Neural progenitor cell (in vitro differentiated cells): Measurements from ENCODE around the gene ALKAL2. TPM values are rescaled to one million over a fixed set of nuclear protein-coding genes. Genes with fewer than 3 reads are reported as not detected.
A peak's percentile ranks its signal among the peaks of the same experiment; 100 is the strongest.

Source experiments
- DNase-seq: peaks from one replicate; pipeline ENCODE4 v3.0.0-alpha.2; 2016; ENCODE audit warnings: low spot score
- H2AFZ ChIP-seq: fragments of 200-600 bp; sonication (generic); replicated peaks from 2 replicates; pipeline ENCODE4 v1.6.1; 2016; ENCODE audit warnings: antibody characterized with exemption
- H3F3A ChIP-seq: fragments of 200-600 bp; sonication (generic); 2 replicates; pipeline ENCODE4 v1.6.1; 2016; ENCODE audit warnings: antibody characterized with exemption, low read depth
- H3K27ac ChIP-seq: fragments of 200-600 bp; sonication (generic); 2 replicates; pipeline ENCODE4 v1.5.1; 2016; ENCODE audit warnings: mild to moderate bottlenecking
- H3K27me3 ChIP-seq: fragments of 200-600 bp; sonication (generic); 2 replicates; pipeline ENCODE4 v1.6.1; 2016; ENCODE audit warnings: mild to moderate bottlenecking, moderate library complexity
- H3K36me3 ChIP-seq: fragments of 200-600 bp; sonication (generic); 2 replicates; pipeline ENCODE4 v1.5.1; 2016
- H3K4me1 ChIP-seq: fragments of 200-600 bp; sonication (generic); 2 replicates; pipeline ENCODE4 v1.6.1; 2016; ENCODE audit warnings: mixed run types
- H3K4me2 ChIP-seq: fragments of 200-600 bp; sonication (generic); 2 replicates; pipeline ENCODE4 v1.6.1; 2016
- H3K4me3 ChIP-seq: fragments of 200-600 bp; sonication (generic); 2 replicates; pipeline ENCODE4 v1.5.1; 2016
- H3K79me2 ChIP-seq: fragments of 200-600 bp; sonication (generic); 2 replicates; pipeline ENCODE4 v1.6.1; 2016; ENCODE audit warnings: low read depth
- H3K9ac ChIP-seq: fragments of 200-600 bp; sonication (generic); 2 replicates; pipeline ENCODE4 v1.6.1; 2016
- H3K9me3 ChIP-seq: fragments of 200-600 bp; sonication (generic); 2 replicates; pipeline ENCODE4 v1.5.1; 2016; ENCODE audit warnings: low read depth
- H4K20me1 ChIP-seq: fragments of 200-600 bp; sonication (generic); 2 replicates; pipeline ENCODE4 v1.6.1; 2016; ENCODE audit warnings: low read depth
- H3K27ac Mint-ChIP-seq: 3 replicates; pipeline ENCODE4 v1.8.0; 2021; ENCODE audit warnings: mixed read lengths
- H3K27me3 Mint-ChIP-seq: 2 replicates; pipeline ENCODE4 v1.8.0; 2022; ENCODE audit warnings: low read depth, mild to moderate bottlenecking, inconsistent platforms, moderate library complexity, mixed read lengths; ENCODE audit not compliant: insufficient read depth
- H3K36me3 Mint-ChIP-seq: 3 replicates; pipeline ENCODE4 v1.8.0; 2021; ENCODE audit warnings: mixed read lengths
- H3K4me1 Mint-ChIP-seq: 3 replicates; pipeline ENCODE4 v1.8.0; 2021; ENCODE audit warnings: mixed read lengths
- H3K4me3 Mint-ChIP-seq: 3 replicates; pipeline ENCODE4 v1.8.0; 2021; ENCODE audit warnings: mild to moderate bottlenecking, moderate library complexity, mixed read lengths
- H3K9me3 Mint-ChIP-seq: 3 replicates; pipeline ENCODE4 v1.8.0; 2020; ENCODE audit warnings: mixed read lengths
- EZH2 ChIP-seq: fragments of 200-600 bp; sonication (generic); IDR thresholded peaks from 2 replicates; pipeline ENCODE4 v1.6.1; 2017; ENCODE audit warnings: antibody characterized with exemption, mild to moderate bottlenecking, moderate library complexity
- EZH2phosphoT487 ChIP-seq: fragments of 200-600 bp; sonication (generic); IDR thresholded peaks from 2 replicates; pipeline ENCODE4 v1.6.1; 2017; ENCODE audit warnings: antibody characterized with exemption
- total RNA-seq: library from RNA; depleted of rRNA; stranded (reverse); fragments of >200 nt; gene quantifications from 2 replicates; pipeline ENCODE4 v1.2.3, GENCODE V29; 2015; ENCODE audit warnings: low replicate concordance
- TF ChIP-seq, protein P1 (sequence below): fragments of 200-600 bp; sonication (generic); IDR thresholded peaks from 2 replicates; pipeline ENCODE4 v1.5.1; 2017; ENCODE audit warnings: antibody characterized with exemption, mild to moderate bottlenecking

ALKAL2 gene
- total RNA-seq, 1 donor from 2014 or later: not detected

DNA sequence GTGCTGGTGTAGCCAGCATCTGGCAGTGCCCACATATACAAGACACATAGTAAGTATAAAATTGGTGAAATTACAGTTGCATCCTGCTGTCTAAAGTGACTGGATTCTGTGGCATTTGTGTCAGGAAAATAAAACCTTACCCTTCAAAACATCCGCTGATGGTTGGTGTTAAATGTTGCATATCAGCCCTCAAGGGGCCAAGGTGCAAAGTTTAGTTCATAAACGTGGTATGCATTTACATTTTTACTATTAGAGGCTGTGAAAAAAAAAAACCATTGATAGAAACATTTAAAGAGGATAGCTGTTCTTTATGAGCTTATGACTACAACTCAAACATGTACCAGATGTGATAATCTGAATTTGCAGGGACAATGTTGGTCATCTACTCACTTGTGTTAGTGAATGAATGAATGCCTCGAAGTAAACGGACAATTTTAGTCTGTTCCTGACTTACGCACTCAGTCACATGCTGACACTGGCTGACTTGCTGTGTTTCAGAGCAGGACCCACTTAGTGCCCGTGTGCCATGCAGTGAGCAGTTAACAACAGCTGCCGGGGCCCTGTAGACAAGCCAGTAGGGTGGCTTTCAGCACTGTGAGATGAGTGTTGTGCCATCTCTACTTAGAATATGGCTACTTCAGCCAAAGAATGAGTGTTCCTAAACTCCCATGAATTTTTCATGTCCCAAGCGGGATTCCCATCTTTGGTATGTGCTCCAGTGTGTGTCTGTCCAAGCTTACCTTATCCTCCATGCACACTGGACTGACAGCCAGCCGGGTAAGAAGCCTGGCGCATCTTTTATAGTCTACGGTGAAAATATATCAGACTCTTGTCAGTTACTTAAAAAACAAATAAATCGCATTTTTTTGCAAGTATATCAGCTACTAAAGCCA lies 5.3 kb downstream of the ALKAL2 start:
- peaks cover 20% of the 10 kb centered on the region for H3K36me3 Mint-ChIP-seq
- H3K4me1 Mint-ChIP-seq: peaks cover 55% of the 10 kb centered on the region
- Histone ChIP-seq H2AFZ (no peak overlapping the region), H3K4me1 (peaks cover 8% of the 10 kb centered on the region), H3K27me3 (peaks cover 51% of the 10 kb centered on the region), H3K9me3 (no peaks in the 10 kb centered on the region), H4K20me1 (peaks cover 65% of the 10 kb centered on the region), H3K4me3 (no peak overlapping the region), H3K79me2 (no peaks in the 10 kb centered on the region), H3K27ac (no peak overlapping the region), H3F3A (peaks cover 20% of the 10 kb centered on the region), H3K36me3 (no peaks in the 10 kb centered on the region), H3K9ac (no peak overlapping the region), H3K4me2 (no peak overlapping the region)
- no peak for TF ChIP-seq EZH2
- no peak for TF ChIP-seq EZH2phosphoT487
- H3K27me3 Mint-ChIP-seq: peaks cover 8% of the 10 kb centered on the region
- no peaks in the 10 kb centered on the region for H3K9me3 Mint-ChIP-seq
- H3K27ac Mint-ChIP-seq: no peak overlapping the region
- H3K4me3 Mint-ChIP-seq: no peak overlapping the region
- no peak for DNase-seq

DNA sequence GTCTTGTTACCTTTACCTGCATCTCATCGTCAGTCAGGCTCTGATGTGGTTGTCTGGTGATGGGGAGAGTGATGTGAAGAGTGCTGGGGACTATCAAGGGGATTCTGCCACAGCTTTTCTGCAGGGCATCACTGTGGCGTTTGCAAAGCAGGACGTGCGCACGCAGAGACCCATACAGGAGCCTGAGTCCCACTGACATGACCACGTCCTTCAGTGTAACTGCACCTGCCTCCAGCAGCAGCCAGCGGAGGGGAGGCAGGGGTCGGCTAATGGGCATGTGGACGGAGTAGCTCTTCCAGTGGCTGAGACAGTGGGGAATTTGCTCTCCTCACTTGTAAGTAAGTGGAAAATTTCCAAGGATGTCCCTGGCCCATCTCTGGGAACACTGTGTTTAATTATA lies 6.5 kb downstream of the ALKAL2 start:
- TF ChIP-seq EZH2phosphoT487 (no peak), EZH2 (no peak)
- H3K36me3 Mint-ChIP-seq: peaks cover 32% of the 10 kb centered on the region

DNA sequence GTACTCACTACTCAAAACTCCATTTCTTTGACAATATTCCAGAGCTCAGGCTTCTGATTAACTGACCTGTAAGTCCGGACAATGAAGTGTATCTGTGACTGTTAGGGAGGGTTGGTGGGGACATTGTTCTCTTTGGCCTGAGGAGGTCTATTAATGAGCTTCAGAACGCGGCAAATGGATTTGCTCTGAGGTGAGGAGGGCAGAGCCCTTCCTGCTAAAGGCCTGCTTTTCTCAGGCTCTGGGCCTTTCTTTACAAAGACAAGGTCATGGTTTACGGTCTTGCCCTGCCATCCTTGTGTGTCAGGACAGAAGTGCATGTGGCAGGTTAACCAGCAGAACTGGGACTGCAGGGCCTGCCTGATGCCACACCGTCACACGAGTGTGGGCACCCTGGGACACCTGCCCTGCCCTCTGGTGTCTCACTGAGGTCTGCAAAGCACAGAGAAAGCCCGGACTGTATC lies 7.2 kb downstream of the ALKAL2 start:
- no peaks in the 10 kb centered on the region for H3K9me3 ChIP-seq
- H3K27me3 Mint-ChIP-seq: peaks cover 3% of the 10 kb centered on the region
- H3K4me2 ChIP-seq: no peak overlapping the region
- H3K36me3 ChIP-seq: no peaks in the 10 kb centered on the region
- H3K4me3 Mint-ChIP-seq: no peak overlapping the region
- no peak overlapping the region for H2AFZ ChIP-seq
- TF ChIP-seq EZH2 (no peak), EZH2phosphoT487 (no peak)
- TF ChIP-seq, protein P1, sequence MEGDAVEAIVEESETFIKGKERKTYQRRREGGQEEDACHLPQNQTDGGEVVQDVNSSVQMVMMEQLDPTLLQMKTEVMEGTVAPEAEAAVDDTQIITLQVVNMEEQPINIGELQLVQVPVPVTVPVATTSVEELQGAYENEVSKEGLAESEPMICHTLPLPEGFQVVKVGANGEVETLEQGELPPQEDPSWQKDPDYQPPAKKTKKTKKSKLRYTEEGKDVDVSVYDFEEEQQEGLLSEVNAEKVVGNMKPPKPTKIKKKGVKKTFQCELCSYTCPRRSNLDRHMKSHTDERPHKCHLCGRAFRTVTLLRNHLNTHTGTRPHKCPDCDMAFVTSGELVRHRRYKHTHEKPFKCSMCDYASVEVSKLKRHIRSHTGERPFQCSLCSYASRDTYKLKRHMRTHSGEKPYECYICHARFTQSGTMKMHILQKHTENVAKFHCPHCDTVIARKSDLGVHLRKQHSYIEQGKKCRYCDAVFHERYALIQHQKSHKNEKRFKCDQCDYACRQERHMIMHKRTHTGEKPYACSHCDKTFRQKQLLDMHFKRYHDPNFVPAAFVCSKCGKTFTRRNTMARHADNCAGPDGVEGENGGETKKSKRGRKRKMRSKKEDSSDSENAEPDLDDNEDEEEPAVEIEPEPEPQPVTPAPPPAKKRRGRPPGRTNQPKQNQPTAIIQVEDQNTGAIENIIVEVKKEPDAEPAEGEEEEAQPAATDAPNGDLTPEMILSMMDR: no peak
- no peak overlapping the region for H3K27ac Mint-ChIP-seq
- no peak for DNase-seq
- H3K9ac ChIP-seq: no peak overlapping the region
- no peaks in the 10 kb centered on the region for H3K9me3 Mint-ChIP-seq
- peaks cover 10% of the 10 kb centered on the region for H3K79me2 ChIP-seq
- H3K36me3 Mint-ChIP-seq: peaks cover 32% of the 10 kb centered on the region
- H3F3A ChIP-seq: peaks cover 12% of the 10 kb centered on the region
- peaks cover 32% of the 10 kb centered on the region for H3K27me3 ChIP-seq
- H3K4me3 ChIP-seq: no peak overlapping the region
- H3K27ac ChIP-seq: no peak overlapping the region
- peaks cover 63% of the 10 kb centered on the region for H4K20me1 ChIP-seq
- no peaks in the 10 kb centered on the region for H3K4me1 ChIP-seq
- peaks cover 42% of the 10 kb centered on the region for H3K4me1 Mint-ChIP-seq

More for the DNA sequence above, 6.5 kb downstream of the ALKAL2 start:
- Histone ChIP-seq H3F3A (peaks cover 12% of the 10 kb centered on the region), H3K27me3 (peaks cover 39% of the 10 kb centered on the region), H4K20me1 (peaks cover 63% of the 10 kb centered on the region), H3K27ac (no peak overlapping the region), H3K36me3 (no peaks in the 10 kb centered on the region), H3K9ac (no peak overlapping the region), H2AFZ (no peak overlapping the region), H3K9me3 (no peaks in the 10 kb centered on the region), H3K4me3 (no peak overlapping the region), H3K4me2 (no peak overlapping the region), H3K4me1 (no peaks in the 10 kb centered on the region), H3K79me2 (peaks cover 3% of the 10 kb centered on the region)
- Mint-ChIP-seq H3K4me1 (peaks cover 49% of the 10 kb centered on the region), H3K27ac (peak overlapping the region; percentile 7), H3K4me3 (no peak overlapping the region), H3K9me3 (no peaks in the 10 kb centered on the region), H3K27me3 (peaks cover 3% of the 10 kb centered on the region)
- DNase-seq: no peak

DNA sequence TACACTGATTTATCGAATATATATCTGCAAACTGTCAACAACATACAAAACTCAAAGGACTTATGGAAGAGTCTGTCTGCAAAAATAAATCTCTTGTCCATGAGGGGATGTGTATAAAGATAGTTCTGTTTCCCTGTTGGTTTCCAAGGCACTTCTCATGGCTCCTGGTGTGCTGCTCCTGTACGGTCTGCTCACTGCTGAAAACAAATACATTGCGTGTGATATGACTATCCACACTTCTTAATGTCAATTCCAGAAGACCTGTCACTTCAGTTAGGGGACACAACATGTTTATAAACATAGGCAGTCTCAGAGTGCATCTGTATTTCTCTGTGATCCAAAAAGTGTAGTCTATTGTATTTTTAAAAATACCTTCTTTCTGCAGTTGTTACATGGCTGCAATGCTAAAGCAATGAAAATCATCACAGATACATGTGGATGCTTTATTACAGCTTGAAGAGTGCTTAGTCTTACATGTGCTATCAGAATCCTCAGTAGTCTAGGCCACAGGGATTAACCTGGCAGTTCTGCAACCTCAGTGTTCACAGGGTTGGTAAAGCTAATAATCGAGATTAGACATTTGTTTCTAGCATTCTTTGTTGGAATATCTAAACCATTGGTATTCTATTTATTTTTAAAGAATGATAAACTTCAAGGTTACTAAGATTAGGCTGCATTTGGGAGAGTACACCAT lies 7.8 kb downstream of the ALKAL2 start:
- peaks cover 32% of the 10 kb centered on the region for H3K36me3 Mint-ChIP-seq

More for the DNA sequence above, 7.8 kb downstream of the ALKAL2 start:
- H3K4me3 Mint-ChIP-seq: no peak overlapping the region
- H2AFZ ChIP-seq: no peak overlapping the region
- peaks cover 16% of the 10 kb centered on the region for H3K79me2 ChIP-seq
- H3K4me2 ChIP-seq: no peak overlapping the region
- no peak overlapping the region for H3K27ac Mint-ChIP-seq
- H3K4me1 ChIP-seq: no peaks in the 10 kb centered on the region
- TF ChIP-seq EZH2 (no peak), EZH2phosphoT487 (no peak)
- TF ChIP-seq, protein P1: no peak
- peaks cover 7% of the 10 kb centered on the region for H3F3A ChIP-seq
- no peaks in the 10 kb centered on the region for H3K36me3 ChIP-seq
- no peak for DNase-seq
- no peaks in the 10 kb centered on the region for H3K9me3 ChIP-seq
- no peaks in the 10 kb centered on the region for H3K9me3 Mint-ChIP-seq
- H3K27ac ChIP-seq: no peak overlapping the region
- H3K9ac ChIP-seq: no peak overlapping the region
- peaks cover 26% of the 10 kb centered on the region for H3K27me3 ChIP-seq
- peaks cover 40% of the 10 kb centered on the region for H3K4me1 Mint-ChIP-seq
- peaks cover 63% of the 10 kb centered on the region for H4K20me1 ChIP-seq
- no peak overlapping the region for H3K4me3 ChIP-seq
- peaks cover 3% of the 10 kb centered on the region for H3K27me3 Mint-ChIP-seq
